Mesenteric fat pad (tissue), 1 donor: ENCODE results near the gene SEL1L. TPM values are rescaled to one million over a fixed set of nuclear protein-coding genes. Genes with fewer than 3 reads are reported as not detected.
"Not testable (repeated sequence)": the region's sequence is repeated elsewhere in the genome, so short reads cannot be mapped to it uniquely, and the experiment has no call there.

ENCODE experiments used
- DNase-seq: peaks from one replicate; pipeline ENCODE4 v3.0.0-alpha.2; 2020; ENCODE audit warnings: low spot score
- total RNA-seq: library from RNA; stranded (reverse); fragmentation: NEBNext Ultra II Directional; extraction: Animal tissue kit (Norgen Biotek cat#: 25700); gene quantifications from one replicate; pipeline ENCODE4 v1.2.1, GENCODE V29; 2021
- donor health status: DM: yes; HTN: yes; CAD: no.

The SEL1L gene
- total RNA-seq, 1 donor from 2014 or later = 114 TPM

DNA sequence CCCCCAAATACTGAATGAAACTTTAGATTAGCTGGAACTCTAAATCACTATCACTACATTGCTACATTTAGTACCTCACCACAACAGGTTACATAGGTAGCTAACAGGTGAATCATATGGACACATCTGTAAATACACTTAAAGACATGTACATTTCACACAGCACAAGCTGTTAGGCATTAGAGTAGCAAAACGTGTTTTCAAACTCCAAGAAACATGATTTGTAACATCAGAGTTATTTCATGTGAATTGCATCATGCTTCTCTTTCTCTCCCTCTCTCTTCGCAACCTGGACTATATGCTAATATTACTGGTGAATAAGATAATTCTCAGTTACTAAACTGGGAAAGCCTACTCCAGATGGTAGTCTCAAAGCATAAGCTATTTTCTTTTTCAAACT lies 4.3 kb downstream of the SEL1L start:
- no peak for DNase-seq

DNA sequence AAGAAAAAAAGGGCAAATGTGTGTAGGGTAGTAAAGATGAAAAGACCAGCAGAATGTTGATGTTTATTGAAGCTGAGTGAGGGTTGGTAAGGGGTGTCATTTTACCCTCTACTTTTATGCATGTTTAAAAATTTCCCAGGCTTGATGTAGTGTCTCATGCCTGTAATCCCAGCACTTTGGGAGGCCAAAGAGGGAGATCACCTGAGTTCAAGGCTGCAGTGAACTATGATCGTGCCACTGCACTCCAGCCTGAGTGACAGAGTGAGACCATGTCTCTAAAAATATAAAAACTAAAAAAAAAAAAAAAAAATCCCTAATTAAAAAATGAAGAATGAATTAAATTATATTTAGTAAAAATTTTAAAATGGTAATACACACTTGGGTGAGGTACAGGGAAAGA lies 8.5 kb downstream of the SEL1L start:
- no peak for DNase-seq

DNA sequence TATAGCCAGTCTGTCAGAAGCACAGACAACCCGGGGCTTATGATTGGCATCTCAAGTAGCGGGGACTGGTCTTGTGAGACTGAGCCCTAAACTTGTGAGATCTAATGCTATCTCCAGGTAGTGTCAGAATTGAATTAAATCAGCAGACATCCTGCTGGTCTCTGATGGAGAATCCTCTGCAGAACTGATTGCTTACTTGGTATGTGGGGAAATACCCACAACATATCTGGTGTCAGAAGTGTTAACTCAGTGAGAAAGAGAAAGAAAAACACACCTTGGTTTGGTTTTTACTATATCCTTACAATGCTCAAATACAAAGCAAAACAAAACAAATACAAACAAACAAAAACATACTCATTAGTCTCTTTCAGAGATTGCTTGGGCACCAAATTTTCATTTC lies 10.0 kb downstream of the SEL1L start:
- no peak for DNase-seq

DNA sequence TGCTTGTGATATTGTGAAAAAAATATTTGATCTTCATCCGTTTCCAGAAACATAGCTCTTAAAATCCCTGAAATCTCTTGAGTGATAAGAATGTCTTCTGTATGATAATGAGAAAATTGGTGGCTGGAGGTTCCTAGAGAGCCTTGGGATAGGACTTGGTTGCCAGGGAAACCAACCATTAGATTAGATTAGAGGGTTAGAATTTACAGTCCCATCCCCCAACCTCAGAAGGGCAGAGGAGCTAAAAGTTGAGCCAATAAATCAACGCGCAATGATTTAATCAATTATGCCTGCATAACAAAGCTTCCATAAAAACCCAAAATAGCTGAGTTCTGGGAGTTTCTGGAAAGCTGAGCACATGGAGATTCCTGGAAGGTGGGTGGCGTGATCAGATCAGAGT lies 10.6 kb downstream of the SEL1L start:
- no peak for DNase-seq

- DNase-seq = no peak
Observed at GRCh38 chr14:81521356-81521755, 12.3 kb downstream of the SEL1L start.

GRCh38 chr14:81519200-81520011 lies 14.2 kb downstream of the SEL1L start:
- DNase-seq = no peak

- no peak for DNase-seq
Observed at GRCh38 chr14:81517798-81518398, 15.8 kb downstream of the SEL1L start.

GRCh38 chr14:81516986-81517797 lies 16.5 kb downstream of the SEL1L start:
- DNase-seq = no peak

- DNase-seq = not testable (repeated sequence)
Observed at GRCh38 chr14:81515927-81516326, 17.7 kb downstream of the SEL1L start.

DNA sequence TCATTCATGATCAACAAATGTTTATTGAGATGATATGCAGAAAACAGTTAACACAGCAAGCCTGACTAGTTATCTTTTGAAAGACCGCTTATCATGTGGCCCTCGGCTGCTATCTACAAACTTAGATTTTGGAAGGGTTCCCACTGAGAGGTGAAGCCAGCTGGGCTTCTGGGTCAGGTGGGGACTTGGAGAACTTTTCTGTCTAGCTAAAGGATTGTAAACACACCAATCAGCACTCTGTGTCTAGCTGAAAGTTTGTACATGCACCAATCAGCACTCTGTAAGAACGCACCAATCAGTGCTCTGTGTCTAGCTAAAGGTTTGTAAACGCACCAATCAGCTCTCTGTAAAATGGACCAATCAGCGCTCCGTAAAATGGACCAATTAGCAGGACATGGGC lies 20.8 kb downstream of the SEL1L start:
- DNase-seq = not testable (repeated sequence)

GRCh38 chr14:81511111-81511904 lies 22.3 kb downstream of the SEL1L start:
- DNase-seq = no peak

DNA sequence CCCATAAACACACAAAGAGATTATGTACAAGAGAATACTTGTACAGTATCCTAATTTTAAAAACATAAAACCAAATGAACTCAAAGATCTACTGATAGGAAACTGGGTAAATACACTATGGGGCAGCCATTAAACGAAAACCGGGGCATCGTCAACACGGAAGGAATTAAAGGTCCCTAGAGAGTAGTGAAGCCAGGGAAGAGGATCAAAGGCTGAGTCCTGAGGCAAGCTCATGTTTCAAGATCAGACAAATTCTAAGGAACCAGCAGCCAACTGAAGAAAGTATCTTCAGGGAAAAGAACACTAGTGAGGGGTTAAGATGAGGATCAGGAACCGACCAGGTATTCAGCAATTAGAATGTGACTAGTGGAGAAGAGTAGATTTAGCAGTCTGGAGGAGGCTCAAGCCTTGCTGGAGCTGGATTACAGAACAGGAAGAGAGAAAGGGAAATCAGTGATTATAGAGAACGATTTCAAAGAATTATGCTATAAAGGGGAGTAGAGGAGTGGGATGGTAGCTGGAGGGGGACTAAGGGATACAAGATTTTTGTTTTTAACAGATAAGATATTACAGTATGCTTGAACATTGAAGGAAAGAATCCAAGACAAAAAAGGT lies 23.7 kb downstream of the SEL1L start:
- DNase-seq = no peak

DNA sequence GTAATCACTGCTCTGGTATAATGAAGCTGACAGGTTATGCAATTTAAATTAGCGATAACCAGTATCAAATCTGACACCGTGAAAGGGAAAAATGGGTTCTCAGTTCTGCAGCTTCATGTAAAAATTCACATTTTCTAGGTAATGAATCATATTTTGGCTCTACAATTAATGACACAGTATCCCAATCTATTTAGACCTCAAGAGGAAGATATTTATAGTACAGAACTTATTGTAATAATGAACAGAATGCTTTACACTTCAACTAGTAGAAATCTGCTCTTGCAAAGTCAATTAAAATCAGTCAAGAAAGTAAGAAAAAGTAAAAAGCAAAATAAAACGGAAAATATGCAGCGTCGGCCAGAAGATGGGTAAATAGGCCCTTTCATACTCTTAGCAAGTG lies 24.3 kb downstream of the SEL1L start:
- DNase-seq = no peak

DNA sequence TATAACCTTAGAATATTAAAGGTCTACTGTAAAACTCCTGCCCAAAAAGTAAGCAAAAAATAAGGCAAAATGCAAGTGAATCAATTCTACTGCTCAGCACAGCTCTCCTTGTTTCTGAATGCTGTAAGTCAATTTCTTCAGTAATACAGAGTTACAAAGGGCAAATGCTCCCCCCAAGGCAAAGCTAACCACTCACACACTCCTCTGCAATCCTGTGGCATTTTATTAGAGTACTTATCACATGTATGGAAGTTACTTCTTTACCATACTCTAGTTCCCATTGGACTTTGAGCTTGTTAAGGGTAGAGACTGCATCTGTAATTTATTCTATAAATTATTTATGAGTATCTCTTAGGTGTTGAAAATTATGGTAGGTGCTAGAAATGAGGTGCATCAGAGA lies 27.2 kb downstream of the SEL1L start:
- DNase-seq = no peak

- no peak for DNase-seq
Observed at GRCh38 chr14:81504864-81505263, 28.8 kb downstream of the SEL1L start.

DNA sequence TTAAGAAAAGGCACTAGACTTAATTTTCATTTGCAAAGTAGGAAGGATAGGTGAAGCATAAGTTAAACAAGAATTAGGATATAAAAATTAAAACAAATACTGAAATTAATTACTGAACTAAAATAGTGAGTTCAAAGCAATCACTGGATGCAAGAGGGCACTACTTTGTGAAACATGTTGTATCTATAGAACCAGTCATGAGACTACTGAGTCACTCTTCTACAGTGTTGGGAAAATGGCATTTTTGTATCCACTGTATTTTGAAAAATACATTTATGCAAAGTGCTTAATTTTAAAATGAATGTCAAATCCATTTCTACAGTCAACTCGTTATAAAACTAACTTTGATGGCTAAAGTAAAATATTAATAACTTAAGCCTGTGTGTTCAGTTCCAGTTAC lies 47.9 kb downstream of the SEL1L start:
- no peak for DNase-seq

- no peak for DNase-seq
Observed at GRCh38 chr14:81485372-81485771, 48.3 kb downstream of the SEL1L start.

GRCh38 chr14:81484120-81484519 lies 49.5 kb downstream of the SEL1L start:
- DNase-seq = no peak

DNA sequence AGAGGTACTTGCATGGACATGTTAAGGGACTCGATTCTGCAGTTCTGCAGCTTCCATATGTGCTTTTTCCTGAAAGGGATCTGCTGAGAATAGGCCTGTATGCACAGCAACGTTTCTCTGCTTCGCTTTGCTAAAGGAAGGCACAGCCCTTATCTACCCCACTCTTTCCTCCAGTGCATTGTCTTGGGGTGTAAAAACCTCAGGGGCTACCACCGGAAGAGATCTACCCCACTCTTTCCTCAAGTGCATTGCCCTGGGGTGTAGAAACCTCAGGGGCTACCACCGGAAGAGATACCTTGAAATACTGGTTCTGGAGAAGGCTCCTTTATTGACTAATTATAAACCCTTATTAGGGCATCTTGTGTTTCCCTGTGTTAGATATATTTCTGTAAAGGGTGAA lies 52.9 kb downstream of the SEL1L start:
- DNase-seq = no peak

GRCh38 chr14:81478446-81478845 lies 55.2 kb downstream of the SEL1L start:
- DNase-seq = no peak

- no peak for DNase-seq
Observed at GRCh38 chr14:81476816-81477215, 56.8 kb downstream of the SEL1L start.
